Measurements from ENCODE around the gene TM4SF4. TPM values are rescaled to one million over a fixed set of nuclear protein-coding genes. Genes with fewer than 3 reads are reported as not detected.

Gene TM4SF4
- total RNA-seq, 1 experiment from 2014 or later: not detected

DNA sequence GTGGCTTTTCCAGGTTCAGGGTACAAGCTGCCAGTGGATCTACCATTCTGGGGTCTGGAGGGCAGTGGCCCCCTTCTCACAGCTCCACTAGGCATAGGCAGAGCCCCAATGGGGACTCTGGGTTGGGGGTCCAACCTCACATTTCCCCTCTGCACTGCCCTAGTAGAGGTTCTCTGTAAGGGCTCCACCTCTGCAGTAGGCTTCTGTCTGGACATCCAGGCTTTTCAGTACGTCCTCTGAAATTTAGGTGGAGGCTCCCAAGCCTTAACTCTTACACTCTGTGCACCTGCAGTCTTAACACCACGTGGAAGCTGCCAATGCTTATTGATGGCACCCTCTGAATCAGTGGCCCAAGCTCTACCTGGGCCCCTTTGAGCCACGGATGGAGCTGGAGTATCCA, 22.5 kb upstream of the TM4SF4 start:
- Mint-ChIP-seq H3K9me3 (peaks cover 32 to 34% of the 10 kb centered on the region in 2 experiments), H3K27me3 (ENCODE audit: low read depth) (no peaks in the 10 kb centered on the region; the same call in 1 of the 2 replicates), H3K4me3 (no peak overlapping the region), H3K36me3 (ENCODE audit: insufficient read depth in 1 of 3, low read depth in 3 of 3) (peaks cover 14 to 30% (median 22%) of the 10 kb centered on the region in 3 experiments; a peak in 6 of 7 replicates), H3K4me1 (peaks cover 5 to 7% of the 10 kb centered on the region in 2 experiments), H3K27ac (no peak overlapping the region)
- Histone ChIP-seq H2BK15ac (ENCODE audit: low read depth, low read length) (no peak overlapping the region), H2BK20ac (ENCODE audit: low read depth, low read length, poor library complexity, severe bottlenecking) (no peak overlapping the region), H3K79me2 (ENCODE audit: insufficient read depth, low read length) (no peaks in the 10 kb centered on the region), H2AFZ (ENCODE audit: low read length) (no peak overlapping the region), H2AK5ac (ENCODE audit: insufficient read length, low read length) (no peak overlapping the region), H4K8ac (replicated peaks; ENCODE audit: insufficient read length, low read depth, low read length) (no peak overlapping the region), H3K56ac (ENCODE audit: insufficient read length, low read depth, low read length) (no peak overlapping the region), H3K18ac (ENCODE audit: insufficient read length, low read depth, low read length) (no peak overlapping the region), H3K27me3 (ENCODE audit: insufficient read depth, low read length) (no peaks in the 10 kb centered on the region), H3K14ac (ENCODE audit: insufficient read depth, low read length) (no peak overlapping the region), H4K91ac (ENCODE audit: insufficient read length, low read depth, low read length) (no peak overlapping the region), H3K9ac (ENCODE audit: extremely low read depth, insufficient read length, low read length) (no peak overlapping the region), H3K23ac (ENCODE audit: insufficient read length, low read depth, low read length) (no peak overlapping the region), H2BK5ac (ENCODE audit: insufficient read length, low read length) (no peak overlapping the region), H3T11ph (ENCODE audit: low read length) (no peak overlapping the region), H3K27ac (ENCODE audit: insufficient read length, low read depth, low read length) (no peak overlapping the region), H3K23me2 (ENCODE audit: insufficient read length, low read depth, low read length, poor library complexity, severe bottlenecking) (no peaks in the 10 kb centered on the region), H3K4me1 (ENCODE audit: insufficient read depth, low read length) (no peaks in the 10 kb centered on the region), H3K9me3 (ENCODE audit: control insufficient read depth, low read depth, low read length) (peaks cover 10% of the 10 kb centered on the region), H3K79me1 (ENCODE audit: insufficient read depth, low read depth, low read length, poor library complexity, severe bottlenecking) (no peaks in the 10 kb centered on the region), H4K20me1 (ENCODE audit: control insufficient read depth, insufficient read depth, insufficient read length) (no peaks in the 10 kb centered on the region), H3K4ac (ENCODE audit: low read depth, low read length) (no peak overlapping the region), H4K5ac (ENCODE audit: insufficient read length, low read depth, low read length) (no peak overlapping the region), H2BK120ac (ENCODE audit: low read depth, low read length, poor library complexity, severe bottlenecking) (no peak overlapping the region), H3K4me2 (ENCODE audit: insufficient read depth, insufficient read length, low read length) (no peak overlapping the region), H2BK12ac (ENCODE audit: insufficient read length, low read depth, low read length) (no peak overlapping the region)
- no peak for DNase-seq
- WGBS (ENCODE audit: extremely low coverage, insufficient read length, low lambda C conversion rate): no CpG with 5 or more reads among the region's 3 CpGs
- TF ChIP-seq, protein P1, sequence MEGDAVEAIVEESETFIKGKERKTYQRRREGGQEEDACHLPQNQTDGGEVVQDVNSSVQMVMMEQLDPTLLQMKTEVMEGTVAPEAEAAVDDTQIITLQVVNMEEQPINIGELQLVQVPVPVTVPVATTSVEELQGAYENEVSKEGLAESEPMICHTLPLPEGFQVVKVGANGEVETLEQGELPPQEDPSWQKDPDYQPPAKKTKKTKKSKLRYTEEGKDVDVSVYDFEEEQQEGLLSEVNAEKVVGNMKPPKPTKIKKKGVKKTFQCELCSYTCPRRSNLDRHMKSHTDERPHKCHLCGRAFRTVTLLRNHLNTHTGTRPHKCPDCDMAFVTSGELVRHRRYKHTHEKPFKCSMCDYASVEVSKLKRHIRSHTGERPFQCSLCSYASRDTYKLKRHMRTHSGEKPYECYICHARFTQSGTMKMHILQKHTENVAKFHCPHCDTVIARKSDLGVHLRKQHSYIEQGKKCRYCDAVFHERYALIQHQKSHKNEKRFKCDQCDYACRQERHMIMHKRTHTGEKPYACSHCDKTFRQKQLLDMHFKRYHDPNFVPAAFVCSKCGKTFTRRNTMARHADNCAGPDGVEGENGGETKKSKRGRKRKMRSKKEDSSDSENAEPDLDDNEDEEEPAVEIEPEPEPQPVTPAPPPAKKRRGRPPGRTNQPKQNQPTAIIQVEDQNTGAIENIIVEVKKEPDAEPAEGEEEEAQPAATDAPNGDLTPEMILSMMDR (conservative IDR thresholded peaks at IDR 0.05): no peak
